Measurements from ENCODE around the gene TRIM22. TPM values are rescaled to one million over a fixed set of nuclear protein-coding genes. Genes with fewer than 3 reads are reported as not detected.
"Not testable (repeated sequence)": the region's sequence is repeated elsewhere in the genome, so short reads cannot be mapped to it uniquely, and the experiment has no call there.

TRIM22 gene
- total and polyA plus RNA-seq, 5 donors from 2014 or later: 233 to 378 (median 267) TPM

DNA sequence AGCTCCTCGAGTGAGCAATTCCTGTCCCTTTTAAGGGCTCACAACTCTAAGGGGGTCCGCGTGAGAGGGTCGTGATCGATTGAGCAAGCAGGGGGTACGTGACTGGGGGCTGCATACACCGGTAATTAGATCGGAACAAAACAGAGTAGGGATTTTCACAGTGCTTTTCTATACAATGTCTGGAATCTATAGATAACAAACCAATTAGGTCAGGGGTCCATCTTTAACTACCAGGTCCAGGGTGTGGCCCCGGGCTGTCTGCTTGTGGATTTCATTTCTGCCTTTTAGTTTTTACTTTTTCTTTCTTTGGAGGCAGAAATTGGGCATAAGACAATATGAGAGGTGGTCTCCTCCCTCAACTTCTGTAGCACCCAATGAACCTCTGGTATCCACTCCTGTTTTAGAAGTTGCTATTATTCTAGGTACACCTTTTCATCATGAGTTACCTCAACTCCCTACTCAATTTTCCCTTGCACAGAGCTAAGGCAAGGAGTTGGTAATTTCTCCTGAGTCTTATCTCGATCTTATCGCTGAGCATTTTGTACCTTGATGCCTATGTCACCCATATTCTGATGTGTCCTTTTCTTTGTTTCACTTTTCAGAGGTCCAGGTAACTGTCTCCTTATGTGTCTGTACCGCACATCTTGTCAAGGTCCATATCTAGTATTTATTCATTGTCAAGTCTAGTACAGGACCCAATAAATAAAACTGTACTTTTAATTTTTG, 1.8 kb downstream of the TRIM22 start:
- ATAC-seq (ENCODE audit: low read depth in 2 of 2): not testable (repeated sequence)
- H3K4me3 Mint-ChIP-seq: peak overlapping the region; percentile 93 to 98 (median 96)
- DNase-seq: peak in 1 of 3 donors; percentile 27

DNA sequence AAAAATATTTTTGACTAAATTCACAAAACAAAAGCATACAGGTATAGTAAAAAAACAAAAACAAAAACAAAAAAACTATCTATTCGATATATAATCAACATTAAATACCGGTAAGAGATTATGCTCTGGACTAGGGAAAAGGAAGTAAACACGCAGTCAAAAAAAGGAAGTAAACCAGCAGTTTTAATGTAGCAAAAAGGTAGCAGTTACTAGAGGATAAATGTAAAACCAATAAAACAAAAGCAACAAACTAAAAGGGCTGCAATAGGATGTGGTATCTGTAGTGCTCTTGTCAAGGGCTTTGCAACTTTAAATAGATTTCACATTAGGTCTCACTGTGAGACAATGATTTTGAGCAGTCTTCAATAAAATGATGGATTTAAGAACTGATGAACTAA, 2.4 kb downstream of the TRIM22 start:
- ATAC-seq (ENCODE audit: low read depth in 2 of 2) (peak in 1 of 2 donors; percentile 11), DNase-seq (peak in 2 of 3 donors; percentile 44 to 62)
- peak overlapping the region; percentile 94 to 100 (median 95) for H3K27ac Mint-ChIP-seq
- H3K4me1 Mint-ChIP-seq: peaks cover 26 to 67% (median 58%) of the 10 kb centered on the region in 4 donors
- H3K4me3 Mint-ChIP-seq: peak overlapping the region; percentile 93 to 98 (median 96)
- Histone ChIP-seq H3K27ac (ENCODE audit: insufficient read depth, low read length, poor library complexity, severe bottlenecking) (peak overlapping the region; percentile 87), H3K4me1 (ENCODE audit: control insufficient read depth, insufficient read depth, low read length, poor library complexity, severe bottlenecking) (peaks cover 63% of the 10 kb centered on the region), H3K9me3 (ENCODE audit: control insufficient read depth in 2 of 2, low read length in 2 of 2) (no peaks in the 10 kb centered on the region), H3K4me3 (ENCODE audit: low read depth, low read length) (peak overlapping the region; percentile 96), H3K27me3 (ENCODE audit: control insufficient read depth, insufficient read depth, low read length) (no peaks in the 10 kb centered on the region), H3K36me3 (ENCODE audit: control insufficient read depth, insufficient read depth, low read length) (peaks cover 34% of the 10 kb centered on the region)
- H3K27me3 Mint-ChIP-seq: no peaks in the 10 kb centered on the region
- H3K9me3 Mint-ChIP-seq: no peaks in the 10 kb centered on the region
- peaks cover 29% of the 10 kb centered on the region for H3K36me3 Mint-ChIP-seq

More for the DNA sequence above, 1.8 kb downstream of the TRIM22 start:
- Mint-ChIP-seq H3K36me3 (peaks cover 23% of the 10 kb centered on the region), H3K4me1 (peaks cover 25 to 62% (median 54%) of the 10 kb centered on the region in 4 donors), H3K27ac (peak overlapping the region; percentile 94 to 100 (median 95))
- H3K4me3 ChIP-seq (ENCODE audit: low read depth, low read length): peak overlapping the region; percentile 96
- not testable (repeated sequence) for H3K9me3 ChIP-seq (ENCODE audit: control insufficient read depth in 2 of 2, low read length in 2 of 2); H3K27me3 Mint-ChIP-seq; H3K27me3 ChIP-seq (ENCODE audit: control insufficient read depth, insufficient read depth, low read length); H3K9me3 Mint-ChIP-seq
- peaks cover 63% of the 10 kb centered on the region for H3K4me1 ChIP-seq (ENCODE audit: control insufficient read depth, insufficient read depth, low read length, poor library complexity, severe bottlenecking)
- H3K27ac ChIP-seq (ENCODE audit: insufficient read depth, low read length, poor library complexity, severe bottlenecking): peak overlapping the region; percentile 87
- peaks cover 28% of the 10 kb centered on the region for H3K36me3 ChIP-seq (ENCODE audit: control insufficient read depth, insufficient read depth, low read length)

GRCh38 chr11:5694642-5695041, 5.1 kb downstream of the TRIM22 start:
- Mint-ChIP-seq H3K4me1 (peaks cover 35 to 66% (median 58%) of the 10 kb centered on the region in 4 donors), H3K9me3 (no peaks in the 10 kb centered on the region), H3K27me3 (no peaks in the 10 kb centered on the region), H3K36me3 (peaks cover 47% of the 10 kb centered on the region), H3K27ac (peak overlapping the region; percentile 34 to 59 (median 47)), H3K4me3 (peak overlapping the region; percentile 70 to 94 (median 82))
- H3K27me3 ChIP-seq (ENCODE audit: control insufficient read depth, insufficient read depth, low read length): no peaks in the 10 kb centered on the region
- no peak for DNase-seq
- H3K36me3 ChIP-seq (ENCODE audit: control insufficient read depth, insufficient read depth, low read length): peaks cover 56% of the 10 kb centered on the region
- H3K27ac ChIP-seq (ENCODE audit: insufficient read depth, low read length, poor library complexity, severe bottlenecking): peak overlapping the region; percentile 37
- no peak for ATAC-seq (ENCODE audit: low read depth in 2 of 2)
- peaks cover 45% of the 10 kb centered on the region for H3K4me1 ChIP-seq (ENCODE audit: control insufficient read depth, insufficient read depth, low read length, poor library complexity, severe bottlenecking)
- no peaks in the 10 kb centered on the region for H3K9me3 ChIP-seq (ENCODE audit: control insufficient read depth in 2 of 2, low read length in 2 of 2)
- peak overlapping the region; percentile 69 for H3K4me3 ChIP-seq (ENCODE audit: low read depth, low read length)

- Mint-ChIP-seq H3K27ac (peak overlapping the region; percentile 59 to 84 (median 78)), H3K4me1 (peaks cover 39 to 75% (median 64%) of the 10 kb centered on the region in 4 donors), H3K36me3 (peaks cover 55% of the 10 kb centered on the region), H3K27me3 (no peaks in the 10 kb centered on the region), H3K9me3 (no peaks in the 10 kb centered on the region), H3K4me3 (peak overlapping the region in 3 of 4 donors; percentile 22 to 94 (median 25))
- Histone ChIP-seq H3K36me3 (ENCODE audit: control insufficient read depth, insufficient read depth, low read length) (peaks cover 66% of the 10 kb centered on the region), H3K27me3 (ENCODE audit: control insufficient read depth, insufficient read depth, low read length) (no peaks in the 10 kb centered on the region), H3K27ac (ENCODE audit: insufficient read depth, low read length, poor library complexity, severe bottlenecking) (peak overlapping the region; percentile 44), H3K9me3 (ENCODE audit: control insufficient read depth in 2 of 2, low read length in 2 of 2) (no peaks in the 10 kb centered on the region), H3K4me1 (ENCODE audit: control insufficient read depth, insufficient read depth, low read length, poor library complexity, severe bottlenecking) (peaks cover 46% of the 10 kb centered on the region), H3K4me3 (ENCODE audit: low read depth, low read length) (peak overlapping the region; percentile 69)
- no peak for DNase-seq
- no peak for ATAC-seq (ENCODE audit: low read depth in 2 of 2)
Observed at GRCh38 chr11:5695580-5695979, 6.0 kb downstream of the TRIM22 start.

GRCh38 chr11:5696210-5696609, 6.6 kb downstream of the TRIM22 start:
- no peak for DNase-seq
- Histone ChIP-seq H3K36me3 (ENCODE audit: control insufficient read depth, insufficient read depth, low read length) (peaks cover 72% of the 10 kb centered on the region), H3K9me3 (ENCODE audit: control insufficient read depth in 2 of 2, low read length in 2 of 2) (no peaks in the 10 kb centered on the region), H3K4me3 (ENCODE audit: low read depth, low read length) (no peak overlapping the region), H3K27ac (ENCODE audit: insufficient read depth, low read length, poor library complexity, severe bottlenecking) (peak overlapping the region; percentile 44), H3K27me3 (ENCODE audit: control insufficient read depth, insufficient read depth, low read length) (no peaks in the 10 kb centered on the region), H3K4me1 (ENCODE audit: control insufficient read depth, insufficient read depth, low read length, poor library complexity, severe bottlenecking) (peaks cover 52% of the 10 kb centered on the region)
- Mint-ChIP-seq H3K27ac (peak overlapping the region; percentile 8 to 84 (median 78)), H3K36me3 (peaks cover 61% of the 10 kb centered on the region), H3K27me3 (no peaks in the 10 kb centered on the region), H3K9me3 (no peaks in the 10 kb centered on the region), H3K4me3 (peak overlapping the region; percentile 15 to 85 (median 29)), H3K4me1 (peaks cover 44 to 81% (median 70%) of the 10 kb centered on the region in 4 donors)
- ATAC-seq (ENCODE audit: low read depth in 2 of 2): no peak

- H3K36me3 ChIP-seq (ENCODE audit: control insufficient read depth, insufficient read depth, low read length): peaks cover 82% of the 10 kb centered on the region
- Mint-ChIP-seq H3K36me3 (peaks cover 70% of the 10 kb centered on the region), H3K9me3 (no peaks in the 10 kb centered on the region), H3K4me1 (peaks cover 44 to 85% (median 72%) of the 10 kb centered on the region in 4 donors), H3K27me3 (no peaks in the 10 kb centered on the region), H3K27ac (peak overlapping the region in 2 of 3 donors; percentile 63 to 84), H3K4me3 (peak overlapping the region in 2 of 4 donors; percentile 2 to 21)
- no peak for ATAC-seq (ENCODE audit: low read depth in 2 of 2)
- H3K4me1 ChIP-seq (ENCODE audit: control insufficient read depth, insufficient read depth, low read length, poor library complexity, severe bottlenecking): peaks cover 38% of the 10 kb centered on the region
- H3K27ac ChIP-seq (ENCODE audit: insufficient read depth, low read length, poor library complexity, severe bottlenecking): no peak overlapping the region
- H3K27me3 ChIP-seq (ENCODE audit: control insufficient read depth, insufficient read depth, low read length): no peaks in the 10 kb centered on the region
- no peak for DNase-seq
- no peak overlapping the region for H3K4me3 ChIP-seq (ENCODE audit: low read depth, low read length)
- no peaks in the 10 kb centered on the region for H3K9me3 ChIP-seq (ENCODE audit: control insufficient read depth in 2 of 2, low read length in 2 of 2)
Observed at GRCh38 chr11:5698281-5698680, 8.7 kb downstream of the TRIM22 start.

GRCh38 chr11:5700421-5701054, 10.9 kb downstream of the TRIM22 start:
- Mint-ChIP-seq H3K4me1 (peaks cover 48 to 81% (median 71%) of the 10 kb centered on the region in 4 donors), H3K9me3 (no peaks in the 10 kb centered on the region), H3K27ac (peak overlapping the region in 2 of 3 donors; percentile 7 to 62), H3K36me3 (peaks cover 71% of the 10 kb centered on the region), H3K4me3 (peak overlapping the region in 2 of 4 donors; percentile 16 to 61), H3K27me3 (no peaks in the 10 kb centered on the region)
- no peaks in the 10 kb centered on the region for H3K27me3 ChIP-seq (ENCODE audit: control insufficient read depth, insufficient read depth, low read length)
- H3K4me1 ChIP-seq (ENCODE audit: control insufficient read depth, insufficient read depth, low read length, poor library complexity, severe bottlenecking): peaks cover 26% of the 10 kb centered on the region
- peaks cover 89% of the 10 kb centered on the region for H3K36me3 ChIP-seq (ENCODE audit: control insufficient read depth, insufficient read depth, low read length)
- no peak for DNase-seq
- no peak overlapping the region for H3K27ac ChIP-seq (ENCODE audit: insufficient read depth, low read length, poor library complexity, severe bottlenecking)
- no peaks in the 10 kb centered on the region for H3K9me3 ChIP-seq (ENCODE audit: control insufficient read depth in 2 of 2, low read length in 2 of 2)
- no peak overlapping the region for H3K4me3 ChIP-seq (ENCODE audit: low read depth, low read length)
- ATAC-seq (ENCODE audit: low read depth in 2 of 2): no peak

Data from CD4-positive, CD25-positive, alpha-beta regulatory T cell (primary cell).